HepG2 (cell line): ENCODE data around the gene ETV5. TPM values are rescaled to one million over a fixed set of nuclear protein-coding genes. Genes with fewer than 3 reads are reported as not detected.

Source experiments
- ADNP ChIP-seq: sonication (generic); formaldehyde crosslinking; IDR thresholded peaks from 2 replicates; pipeline ENCODE4 v1.4.0; 2020; ENCODE audit warnings: missing genetic modification reagents
- ATF2 ChIP-seq: sonication (generic); formaldehyde crosslinking; IDR thresholded peaks from 2 replicates; pipeline ENCODE4 v1.4.0; 2020; ENCODE audit warnings: missing genetic modification reagents
- CBX1 ChIP-seq: IDR thresholded peaks from one replicate; pipeline ENCODE4 v1.6.1; 2016; ENCODE audit warnings: antibody characterized with exemption, low read depth
- FOXP4 ChIP-seq: sonication (generic); formaldehyde crosslinking; IDR thresholded peaks from 2 replicates; pipeline ENCODE4 v1.4.0; 2020; ENCODE audit warnings: missing genetic modification reagents
- HDAC2 ChIP-seq: sonication (generic); formaldehyde crosslinking; IDR thresholded peaks from 2 replicates; pipeline ENCODE4 v1.4.0; 2020; ENCODE audit warnings: missing genetic modification reagents
- HNF4G ChIP-seq, 2 experiments: sonication (generic) in 1 of 2; formaldehyde crosslinking in 1 of 2; IDR thresholded peaks; 2 replicates each; pipeline versions ENCODE4 v1.4.0 to v1.6.1; 2011 to 2020; ENCODE audit warnings: borderline replicate concordance in 2 of 2, low read depth in 2 of 2, mild to moderate bottlenecking in 2 of 2, low read length in 1 of 2, missing genetic modification reagents in 1 of 2, moderate library complexity in 1 of 2
- KDM5A ChIP-seq: fragments of 200-600 bp; sonication (generic); IDR thresholded peaks from 2 replicates; pipeline ENCODE4 v1.7.0; 2018; ENCODE audit warnings: antibody characterized with exemption, mild to moderate bottlenecking, low read length, borderline replicate concordance
- PAXIP1 ChIP-seq: sonication (generic); formaldehyde crosslinking; conservative IDR thresholded peaks from 2 replicates; pipeline ENCODE4 v1.4.0; 2020; ENCODE audit warnings: mild to moderate bottlenecking, missing genetic modification reagents, moderate library complexity
- POLR2AphosphoS2 ChIP-seq: IDR thresholded peaks from 2 replicates; pipeline ENCODE4 v1.6.1; 2011; ENCODE audit warnings: low read depth, low read length, improper control_type of control experiment
- RBFOX2 ChIP-seq: fragments of 200-400 bp; formaldehyde crosslinking; IDR thresholded peaks from 2 replicates; pipeline ENCODE4 v1.6.1; 2017; ENCODE audit warnings: low read depth, mild to moderate bottlenecking, low read length
- RNF2 ChIP-seq: fragments of 450-650 bp; conservative IDR thresholded peaks from 2 replicates; pipeline ENCODE4 v1.6.1; 2016; ENCODE audit warnings: low read depth
- ZFP36L2 ChIP-seq: sonication (generic); formaldehyde crosslinking; IDR thresholded peaks from 2 replicates; pipeline ENCODE4 v1.4.0; 2020; ENCODE audit warnings: missing genetic modification reagents
- ZFYVE20 ChIP-seq: sonication (generic); formaldehyde crosslinking; IDR thresholded peaks from 2 replicates; pipeline ENCODE4 v1.8.0; 2023; ENCODE audit warnings: low read depth, mild to moderate bottlenecking, moderate library complexity, missing genetic modification reagents, borderline replicate concordance
- ZMAT3 ChIP-seq: sonication (generic); formaldehyde crosslinking; conservative IDR thresholded peaks from 2 replicates; pipeline ENCODE4 v1.7.0; 2021; ENCODE audit warnings: missing genetic modification reagents
- ZNF44 ChIP-seq: sonication (generic); formaldehyde crosslinking; IDR thresholded peaks from 2 replicates; pipeline ENCODE4 v1.5.1; 2020; ENCODE audit warnings: mild to moderate bottlenecking, missing genetic modification reagents
- ZNF460 ChIP-seq: sonication (generic); formaldehyde crosslinking; IDR thresholded peaks from 2 replicates; pipeline ENCODE4 v1.5.1; 2020; ENCODE audit warnings: missing genetic modification reagents, mild to moderate bottlenecking, borderline replicate concordance
- polyA plus RNA-seq, 8 experiments: library from polyadenylated mRNA; depleted of rRNA in 3 of 8; stranded (reverse) in 7 of 8; unstranded in 1 of 8; fragments of >200 nt; fragmentation: Illumina TruSeq in 4 of 8; extraction: Trizol in 4 of 8; gene quantifications; 2 replicates each; pipeline versions ENCODE4 v1.2.1 to v1.2.3, GENCODE V29; 2011 to 2016; ENCODE audit warnings: low read depth in 4 of 8, missing spikeins in 1 of 8, mixed read lengths in 1 of 8; ENCODE audit not compliant: insufficient read depth in 1 of 8
- total RNA-seq, 5 experiments: library from RNA; depleted of rRNA; stranded (reverse); fragments of >200 nt; fragmentation: Illumina TruSeq; extraction: Trizol; gene quantifications; 2 replicates each; pipeline ENCODE4 v1.2.3, GENCODE V29; 2016; ENCODE audit warnings: low read depth in 1 of 5
- TF ChIP-seq, protein P1 (sequence below): sonication (generic); formaldehyde crosslinking; IDR thresholded peaks from 2 replicates; pipeline ENCODE4 v1.4.0; 2020; ENCODE audit warnings: missing genetic modification reagents, borderline replicate concordance

Gene ETV5
- total and polyA plus RNA-seq, 2 of the 13 experiments (the other 11 are each of a cell fraction or from before 2014, with no cell fraction given), result 52.9 to 57.2 TPM

- peak; percentile 81 for TF ChIP-seq HNF4G (IDR thresholded peaks at IDR 0.05; ENCODE audit: borderline replicate concordance, low read depth, low read length)
- peak; percentile 74; the same call in 1 of the 2 replicates for TF ChIP-seq HNF4G (CRISPR knock-in tag; IDR thresholded peaks at IDR 0.05; ENCODE audit: borderline replicate concordance, low read depth)
- no peak for TF ChIP-seq POLR2AphosphoS2
- no peak for TF ChIP-seq ADNP (CRISPR knock-in tag)
- TF ChIP-seq ZNF460 (CRISPR knock-in tag), result no peak
- TF ChIP-seq ZFYVE20, result no peak
- TF ChIP-seq ZMAT3 (CRISPR knock-in tag), result peak; percentile 31; the same call in 1 of the 2 replicates
- peak; percentile 97 for TF ChIP-seq RBFOX2
- TF ChIP-seq ZFP36L2 (CRISPR knock-in tag), result no peak
- TF ChIP-seq RNF2, result no peak
- peak; percentile 50 for TF ChIP-seq PAXIP1
- TF ChIP-seq FOXP4 (CRISPR knock-in tag), result 0 out of 2 replicates have a peak, but pooled peaks have one; percentile 16
- peak; percentile 48; the same call in 1 of the 2 replicates for TF ChIP-seq KDM5A
- no peak for TF ChIP-seq CBX1
- no peak for TF ChIP-seq HDAC2 (CRISPR knock-in tag)
- TF ChIP-seq, protein P1, sequence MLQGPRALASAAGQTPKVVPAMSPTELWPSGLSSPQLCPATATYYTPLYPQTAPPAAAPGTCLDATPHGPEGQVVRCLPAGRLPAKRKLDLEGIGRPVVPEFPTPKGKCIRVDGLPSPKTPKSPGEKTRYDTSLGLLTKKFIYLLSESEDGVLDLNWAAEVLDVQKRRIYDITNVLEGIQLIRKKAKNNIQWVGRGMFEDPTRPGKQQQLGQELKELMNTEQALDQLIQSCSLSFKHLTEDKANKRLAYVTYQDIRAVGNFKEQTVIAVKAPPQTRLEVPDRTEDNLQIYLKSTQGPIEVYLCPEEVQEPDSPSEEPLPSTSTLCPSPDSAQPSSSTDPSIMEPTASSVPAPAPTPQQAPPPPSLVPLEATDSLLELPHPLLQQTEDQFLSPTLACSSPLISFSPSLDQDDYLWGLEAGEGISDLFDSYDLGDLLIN, result no peak
- TF ChIP-seq ATF2 (CRISPR knock-in tag), result peak; percentile 40; the same call in 1 of the 2 replicates
- no peak; the same call in 1 of the 2 replicates for TF ChIP-seq ZNF44 (CRISPR knock-in tag)
Observed at GRCh38 chr3:186108941-186109865, at the start of gene ETV5 (continued).
